H1 (cell line): ENCODE results near the gene LRRC14B. TPM values are rescaled to one million over a fixed set of nuclear protein-coding genes. Genes with fewer than 3 reads are reported as not detected.
A peak's percentile ranks its signal among the peaks of the same experiment; 100 is the strongest.
"Not testable (repeated sequence)": the region's sequence is repeated elsewhere in the genome, so short reads cannot be mapped to it uniquely, and the experiment has no call there.

Source experiments
- CTCF ChIA-PET: fragments of 300-600 bp; sonication (Branson Sonifier 250); formaldehyde crosslinking; loops from one replicate; lab custom pipeline; 2021; ENCODE audit not compliant: partially characterized antibody; lab: Charles Lee
- POLR2A ChIA-PET: fragments of 300-600 bp; sonication (Branson Sonifier 250); formaldehyde crosslinking; loops from one replicate; lab custom pipeline; 2021; ENCODE audit warnings: inconsistent platforms; ENCODE audit not compliant: partially characterized antibody; lab: Charles Lee
- DNase-seq, 2 experiments: peaks; one replicate each; pipeline versions ENCODE4 v3.0.0 to v3.0.0-alpha.2; 2010 to 2022; ENCODE audit warnings: low spot score in 2 of 2, low read depth in 1 of 2, mixed read lengths in 1 of 2
- FAIRE-seq: peaks from 2 replicates; lab custom pipeline; 2011; peaks lifted over from hg19 to GRCh38; lab: Jason Lieb, UNC
- H2AFZ ChIP-seq: 2 replicates; pipeline ENCODE4 v1.8.1; 2012; ENCODE audit warnings: low read length, inconsistent platforms
- H2AK5ac ChIP-seq: 2 replicates; pipeline ENCODE4 v1.6.1; 2013; ENCODE audit warnings: low read depth, low read length
- H2BK120ac ChIP-seq: replicated peaks from 2 replicates; pipeline ENCODE3; 2013; ENCODE audit warnings: low read depth, low read length, inconsistent platforms
- H2BK12ac ChIP-seq: 2 replicates; pipeline ENCODE4 v1.6.1; 2013; ENCODE audit warnings: low read depth, low read length
- H2BK15ac ChIP-seq: 2 replicates; pipeline ENCODE4 v1.6.1; 2013; ENCODE audit warnings: low read length
- H2BK20ac ChIP-seq: 2 replicates; pipeline ENCODE4 v1.6.1; 2013; ENCODE audit warnings: low read length
- H2BK5ac ChIP-seq: 2 replicates; pipeline ENCODE4 v1.6.1; 2013; ENCODE audit warnings: low read depth, low read length
- H3K14ac ChIP-seq: 2 replicates; pipeline ENCODE4 v1.6.1; 2013; ENCODE audit warnings: inconsistent platforms; ENCODE audit not compliant: insufficient read length
- H3K18ac ChIP-seq: 2 replicates; pipeline ENCODE4 v1.6.1; 2013; ENCODE audit warnings: low read length; ENCODE audit errors: extremely low read depth
- H3K23ac ChIP-seq: 2 replicates; pipeline ENCODE4 v1.6.1; 2013; ENCODE audit warnings: inconsistent platforms; ENCODE audit not compliant: insufficient read length
- H3K23me2 ChIP-seq: 2 replicates; pipeline ENCODE4 v1.6.1; 2013; ENCODE audit warnings: low read depth, low read length
- H3K27ac ChIP-seq: 2 replicates; pipeline ENCODE4 v1.6.1; 2011; ENCODE audit warnings: low read depth, low read length, inconsistent platforms
- H3K27me3 ChIP-seq, 4 experiments: replicated peaks in 1 of 4; 1 replicate in 1 of 4; 2 replicates in 3 of 4; pipeline versions ENCODE4 v1.6.1 to v1.8.1; 2011 to 2013; ENCODE audit warnings: low read length in 3 of 4, mild to moderate bottlenecking in 3 of 4, inconsistent platforms in 2 of 4, mixed read lengths in 2 of 4, moderate library complexity in 1 of 4; ENCODE audit not compliant: control insufficient read depth in 3 of 4, insufficient read depth in 3 of 4; ENCODE audit errors: extremely low read depth in 1 of 4
- H3K36me3 ChIP-seq, 4 experiments: 2 replicates each; pipeline versions ENCODE4 v1.6.1 to v1.8.1; 2011 to 2013; ENCODE audit warnings: mild to moderate bottlenecking in 4 of 4, low read length in 3 of 4, moderate library complexity in 2 of 4, control low read depth in 1 of 4, inconsistent platforms in 1 of 4; ENCODE audit not compliant: insufficient read depth in 4 of 4, control insufficient read depth in 2 of 4
- H3K4ac ChIP-seq: replicated peaks from 2 replicates; pipeline ENCODE3; 2013; ENCODE audit warnings: low read length, low read depth, mixed read lengths, inconsistent platforms; ENCODE audit not compliant: insufficient read length
- H3K4me1 ChIP-seq, 4 experiments: replicated peaks in 1 of 4; 1 replicate in 1 of 4; 2 replicates in 3 of 4; pipeline versions ENCODE4 v1.6.1 to v1.8.1; 2011 to 2013; ENCODE audit warnings: low read length in 3 of 4, inconsistent platforms in 2 of 4, mixed read lengths in 1 of 4; ENCODE audit not compliant: insufficient read depth in 4 of 4, control insufficient read depth in 3 of 4
- H3K4me2 ChIP-seq, 2 experiments: 2 replicates each; pipeline versions ENCODE4 v1.6.1 to v1.8.1; 2011 to 2013; ENCODE audit warnings: low read depth in 2 of 2, low read length in 2 of 2, control low read depth in 1 of 2, inconsistent platforms in 1 of 2, mild to moderate bottlenecking in 1 of 2; ENCODE audit not compliant: insufficient read depth in 1 of 2
- H3K4me3 ChIP-seq, 4 experiments: fragments of 200-600, 300-600 bp in 1 of 4; sonication (generic), shearing (Covaris generic), sonication (Bioruptor Twin) in 1 of 4; 2 replicates each; pipeline versions ENCODE4 v1.5.1 to v1.8.1; 2011 to 2016; ENCODE audit warnings: low read length in 4 of 4, low read depth in 3 of 4, control low read depth in 2 of 4, inconsistent platforms in 2 of 4, mild to moderate bottlenecking in 2 of 4, mixed read lengths in 1 of 4, moderate library complexity in 1 of 4; ENCODE audit not compliant: insufficient read depth in 2 of 4; ENCODE audit errors: extremely low read depth in 1 of 4
- H3K56ac ChIP-seq: replicated peaks from 2 replicates; pipeline ENCODE3; 2013; ENCODE audit warnings: low read depth, mild to moderate bottlenecking, mixed read lengths, low read length, inconsistent platforms; ENCODE audit not compliant: insufficient read length
- H3K79me1 ChIP-seq: 2 replicates; pipeline ENCODE4 v1.6.1; 2013; ENCODE audit warnings: low read depth, low read length, control low read depth
- H3K79me2 ChIP-seq, 2 experiments: 2 replicates each; pipeline versions ENCODE4 v1.6.1 to v1.8.1; 2012 to 2013; ENCODE audit warnings: low read length in 2 of 2, mild to moderate bottlenecking in 2 of 2, inconsistent platforms in 1 of 2; ENCODE audit not compliant: insufficient read depth in 2 of 2, control insufficient read depth in 1 of 2
- H3K9ac ChIP-seq, 4 experiments: replicated peaks in 1 of 4; 1 replicate in 1 of 4; 2 replicates in 3 of 4; pipeline versions ENCODE4 v1.6.1 to v1.8.1; 2011 to 2013; ENCODE audit warnings: low read depth in 3 of 4, low read length in 3 of 4, control low read depth in 2 of 4, mild to moderate bottlenecking in 2 of 4, moderate library complexity in 2 of 4, inconsistent platforms in 1 of 4; ENCODE audit errors: extremely low read depth in 1 of 4
- H3K9me3 ChIP-seq, 2 experiments: 2 replicates each; pipeline versions ENCODE4 v1.6.1 to v1.8.1; 2012 to 2013; ENCODE audit warnings: mild to moderate bottlenecking in 2 of 2, moderate library complexity in 2 of 2, control low read depth in 1 of 2, inconsistent platforms in 1 of 2, low read depth in 1 of 2, low read length in 1 of 2, mixed read lengths in 1 of 2; ENCODE audit not compliant: insufficient read depth in 2 of 2
- H4K20me1 ChIP-seq, 2 experiments: replicated peaks in 1 of 2; 2 replicates each; pipeline versions ENCODE3 to v1.8.1; 2011 to 2013; ENCODE audit warnings: inconsistent platforms in 2 of 2, low read length in 2 of 2, mild to moderate bottlenecking in 1 of 2; ENCODE audit not compliant: insufficient read depth in 2 of 2, control insufficient read depth in 1 of 2
- H4K5ac ChIP-seq: 2 replicates; pipeline ENCODE4 v1.6.1; 2013; ENCODE audit warnings: low read length, low read depth, mixed read lengths, inconsistent platforms; ENCODE audit not compliant: insufficient read length
- H4K8ac ChIP-seq: 2 replicates; pipeline ENCODE4 v1.8.0; 2013; ENCODE audit warnings: mild to moderate bottlenecking, moderate library complexity, low read length, inconsistent platforms; ENCODE audit not compliant: insufficient read depth; ENCODE audit errors: extremely low read depth
- H4K91ac ChIP-seq: replicated peaks from 2 replicates; pipeline ENCODE3; 2013; ENCODE audit warnings: low read length, mixed read lengths, inconsistent platforms; ENCODE audit not compliant: insufficient read length
- CTCF ChIP-seq, 3 experiments: IDR thresholded peaks; 1 replicate in 2 of 3; 2 replicates in 1 of 3; pipeline versions ENCODE4 v1.5.1 to v1.6.1; 2011; ENCODE audit warnings: low read length in 3 of 3, mild to moderate bottlenecking in 3 of 3, inconsistent platforms in 2 of 3, low read depth in 1 of 3, moderate library complexity in 1 of 3; ENCODE audit not compliant: insufficient read depth in 1 of 3; ENCODE audit errors: control extremely low read depth in 1 of 3
- GABPA ChIP-seq: IDR thresholded peaks from 2 replicates; pipeline ENCODE4 v1.6.1; 2011; ENCODE audit warnings: mild to moderate bottlenecking, low read length, moderate library complexity, borderline replicate concordance; ENCODE audit not compliant: insufficient read depth
- KDM4A ChIP-seq: IDR thresholded peaks from one replicate; pipeline ENCODE4 v1.7.1; 2012; ENCODE audit warnings: low read depth, mild to moderate bottlenecking, moderate library complexity, low read length, inconsistent platforms; ENCODE audit not compliant: severe bottlenecking
- NRF1 ChIP-seq: IDR thresholded peaks from 2 replicates; pipeline ENCODE4 v1.6.1; 2011; ENCODE audit warnings: mild to moderate bottlenecking, low read depth, low read length, improper control_type of control experiment
- PHF8 ChIP-seq: fragments of 200-600 bp; sonication (generic); conservative IDR thresholded peaks from 2 replicates; pipeline ENCODE4 v1.7.1; 2012; ENCODE audit warnings: low read depth, mild to moderate bottlenecking, inconsistent platforms, low read length, moderate library complexity
- POLR2AphosphoS5 ChIP-seq: IDR thresholded peaks from 2 replicates; pipeline ENCODE4 v1.6.1; 2011; ENCODE audit warnings: low read depth, low read length
- SP4 ChIP-seq: IDR thresholded peaks from 2 replicates; pipeline ENCODE4 v1.6.1; 2012; ENCODE audit warnings: low read length, inconsistent platforms
- WGBS, 2 experiments: shearing (Covaris generic) in 1 of 2; methylation state at CpG; one replicate each; pipeline versions ENCODE4 v1.1.6 to v1.1.7; 2013 to 2015; ENCODE audit warnings: low lambda C conversion rate in 2 of 2, mixed read lengths in 2 of 2, inconsistent platforms in 1 of 2, low coverage in 1 of 2, missing lambda C conversion rate in 1 of 2; ENCODE audit not compliant: insufficient replicate concordance in 2 of 2, insufficient coverage in 1 of 2, insufficient read length in 1 of 2; ENCODE audit errors: extremely low coverage in 1 of 2, missing lambda C conversion rate in 1 of 2; 5-methylcytosine and 5-hydroxymethylcytosine counted together
- polyA plus RNA-seq, 7 experiments: library from polyadenylated mRNA; depleted of rRNA in 3 of 7; stranded (reverse) in 5 of 7; unstranded in 2 of 7; fragments of >200 nt in 5 of 7; fragments of 200-250 nt in 2 of 7; gene quantifications; 1 replicate in 5 of 7; 2 replicates in 1 of 7; 4 replicates in 1 of 7; pipeline versions ENCODE4 v1.2.1 to v1.2.3, GENCODE V29; 2011 to 2013; ENCODE audit warnings: missing spikeins in 2 of 7, mixed read lengths in 2 of 7
- total RNA-seq: library from RNA; stranded (reverse); fragmentation: NEBNext Ultra II Directional; extraction: Animal tissue kit (Norgen Biotek cat#: 25700); gene quantifications from 2 replicates; pipeline ENCODE4 v1.2.1, GENCODE V29; 2021

The LRRC14B gene
- total and polyA plus RNA-seq, 2 of the 8 experiments (the other 6 are each of a cell fraction or from before 2014, with no cell fraction given) = not detected

- POLR2A ChIA-PET = interaction anchor here (1.0 to 2.2 kb wide), 12 partner anchors 8 to 128 kb away, joined by 3 to 8 read pairs (median 4); partner anchors contain the start of genes LRRC14B and PDCD6
- Histone ChIP-seq H3K4me3 (peak within 1 kb of the TSS; percentile 84 to 93 (median 90)), H4K5ac (peak within 1 kb of the TSS; percentile 97), H3K79me2 (peaks cover 3 to 46% of the 10 kb centered on the region in 2 experiments; a peak in 3 of 4 replicates), H3K4me2 (peak within 1 kb of the TSS; percentile 79 to 91), H3K27ac (peak within 1 kb of the TSS; percentile 64; the same call in 1 of the 2 replicates), H2AFZ (peak within 1 kb of the TSS; percentile 82; the same call in 1 of the 2 replicates), H3K9ac (peak within 1 kb of the TSS; percentile 65 to 81 (median 76)), H4K8ac (peak within 1 kb of the TSS; percentile 79)
- not testable (repeated sequence) for H3K27me3 ChIP-seq, H3K23me2 ChIP-seq, H2BK5ac ChIP-seq, H2BK12ac ChIP-seq, H3K4me1 ChIP-seq, H3K18ac ChIP-seq, H3K56ac ChIP-seq, H2BK20ac ChIP-seq, H2BK120ac ChIP-seq, H4K91ac ChIP-seq, H4K20me1 ChIP-seq, H3K14ac ChIP-seq, H3K36me3 ChIP-seq, H2AK5ac ChIP-seq, H2BK15ac ChIP-seq, H3K9me3 ChIP-seq, H3K23ac ChIP-seq, H3K4ac ChIP-seq, FAIRE-seq, H3K79me1 ChIP-seq
- DNase-seq = peak; percentile 90 to 100
- CTCF ChIA-PET = interaction anchor here (0.7 to 2.9 kb wide), 7 partner anchors 10 to 708 kb away, joined by 3 to 10 read pairs (median 4); partner anchors contain the start of gene LRRC14B
- 5% methylated on average over 60 of the region's 75 CpGs; no CpG with 5 or more reads in 1 of the 2 experiments for WGBS, 2 experiments
- TF ChIP-seq PHF8 = peak; percentile 58; the same call in 1 of the 2 replicates
- TF ChIP-seq KDM4A = peak; percentile 26
- peak; percentile 62; the same call in 1 of the 2 replicates for TF ChIP-seq POLR2AphosphoS5
- peak; percentile 59; the same call in 1 of the 2 replicates for TF ChIP-seq SP4
- TF ChIP-seq CTCF (IDR thresholded peaks at IDR 0.05; ENCODE audit: control extremely low read depth in 1 of 3, insufficient read depth in 1 of 3, low read depth in 1 of 3, low read length in 3 of 3) = peak; percentile 10 to 38 (median 28); a peak in 3 of 4 replicates
- 0 out of 2 replicates have a peak, but pooled peaks have one; percentile 22 for TF ChIP-seq GABPA
- peak; percentile 98 for TF ChIP-seq NRF1
Observed at GRCh38 chr5:217494-218456, 26.5 kb downstream of the LRRC14B start, which contains the start of the genes CCDC127 and SDHA. Gene CCDC127 (minus strand): TSS chr5:218153. CDS start chr5:216849, 1,304 bp downstream. Gene SDHA (plus strand): TSS chr5:218320. CDS start chr5:218356, 36 bp downstream.
